Measurements from ENCODE around the gene HDGFL2.

Gene HDGFL2

GRCh38 chr19:4496304-4496703, 24.2 kb downstream of the HDGFL2 start:
- DNase-seq (ENCODE audit: low read depth, low spot score): no peak
- H3K4me3 ChIP-seq: no peak overlapping the region
- H3K9ac ChIP-seq (ENCODE audit: insufficient read length): no peak overlapping the region
- H3K9me3 ChIP-seq (ENCODE audit: low read depth, low read length): no peaks in the 10 kb centered on the region
- TF ChIP-seq POLR2AphosphoS5 (IDR thresholded peaks at IDR 0.05; ENCODE audit: borderline replicate concordance, low read depth, low read length) (no peak), EZH2 (IDR thresholded peaks at IDR 0.05) (no peak), FOXP2 (optimal IDR thresholded peaks at IDR 0.05; ENCODE audit: control extremely low read depth, extremely low read length, insufficient read depth) (no peak)
- no peak overlapping the region for H3K27ac ChIP-seq
- H3K36me3 ChIP-seq (ENCODE audit: insufficient read depth, low read length): peaks cover 17% of the 10 kb centered on the region; the same call in 1 of the 2 replicates

DNA sequence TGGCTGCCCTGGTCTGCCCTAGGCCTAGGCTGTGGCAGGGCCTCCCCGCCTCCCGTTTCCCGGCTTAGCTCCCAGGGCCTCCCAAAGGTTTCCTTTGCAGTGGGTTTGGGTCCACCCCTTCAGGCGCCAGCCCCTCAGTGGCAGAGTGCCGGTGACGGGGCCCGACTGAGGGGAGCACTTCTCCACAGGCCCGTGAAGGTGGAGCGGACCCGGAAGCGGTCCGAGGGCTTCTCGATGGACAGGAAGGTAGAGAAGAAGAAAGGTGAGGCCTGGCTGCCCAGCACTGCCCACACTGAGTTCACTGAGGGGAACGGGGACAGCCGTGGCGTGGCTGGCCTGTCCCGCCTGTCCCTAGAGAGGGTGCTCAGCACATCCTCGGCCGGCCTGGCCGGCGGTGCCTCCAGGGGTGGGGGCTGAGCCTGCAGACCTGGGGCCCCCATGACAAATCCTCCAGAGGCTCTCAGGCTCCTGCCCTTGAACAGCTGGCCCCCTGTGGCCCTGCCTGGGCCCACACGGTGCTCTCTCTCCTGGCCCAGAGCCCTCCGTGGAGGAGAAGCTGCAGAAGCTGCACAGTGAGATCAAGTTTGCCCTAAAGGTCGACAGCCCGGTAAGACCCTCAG, 25.8 kb downstream of the HDGFL2 start:
- H3K9ac ChIP-seq (ENCODE audit: insufficient read length): no peak overlapping the region
- H3K36me3 ChIP-seq (ENCODE audit: insufficient read depth, low read length): peaks cover 6% of the 10 kb centered on the region; the same call in 1 of the 2 replicates
- H3K9me3 ChIP-seq (ENCODE audit: low read depth, low read length): no peaks in the 10 kb centered on the region
- DNase-seq (ENCODE audit: low read depth, low spot score): no peak
- no peak overlapping the region for H3K27ac ChIP-seq
- H3K4me3 ChIP-seq: no peak overlapping the region
- TF ChIP-seq FOXP2 (optimal IDR thresholded peaks at IDR 0.05; ENCODE audit: control extremely low read depth, extremely low read length, insufficient read depth) (no peak), POLR2AphosphoS5 (IDR thresholded peaks at IDR 0.05; ENCODE audit: borderline replicate concordance, low read depth, low read length) (no peak), EZH2 (IDR thresholded peaks at IDR 0.05) (no peak)

DNA sequence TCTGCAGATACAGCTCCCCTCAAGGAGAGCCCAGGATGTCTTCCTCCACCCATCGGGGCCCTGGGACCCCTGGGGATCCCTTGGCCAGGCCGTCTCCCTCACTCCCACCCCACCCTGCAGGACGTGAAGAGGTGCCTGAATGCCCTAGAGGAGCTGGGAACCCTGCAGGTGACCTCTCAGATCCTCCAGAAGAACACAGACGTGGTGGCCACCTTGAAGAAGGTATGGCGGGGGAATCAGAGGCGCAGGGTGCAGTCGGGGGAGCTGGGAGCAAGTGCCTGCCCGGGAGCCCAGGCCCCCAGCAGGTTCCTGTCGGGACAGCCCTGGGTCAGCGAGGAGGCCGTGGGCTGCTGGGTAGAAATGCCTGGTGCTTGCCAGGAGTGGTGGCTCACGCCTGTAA, 26.6 kb downstream of the HDGFL2 start:
- H3K4me3 ChIP-seq: no peak overlapping the region
- no peak overlapping the region for H3K9ac ChIP-seq (ENCODE audit: insufficient read length)
- H3K36me3 ChIP-seq (ENCODE audit: insufficient read depth, low read length): peaks cover 6% of the 10 kb centered on the region; the same call in 1 of the 2 replicates
- TF ChIP-seq FOXP2 (optimal IDR thresholded peaks at IDR 0.05; ENCODE audit: control extremely low read depth, extremely low read length, insufficient read depth) (no peak), POLR2AphosphoS5 (IDR thresholded peaks at IDR 0.05; ENCODE audit: borderline replicate concordance, low read depth, low read length) (no peak), EZH2 (IDR thresholded peaks at IDR 0.05) (no peak)
- no peak overlapping the region for H3K27ac ChIP-seq
- DNase-seq (ENCODE audit: low read depth, low spot score): no peak
- no peaks in the 10 kb centered on the region for H3K9me3 ChIP-seq (ENCODE audit: low read depth, low read length)

GRCh38 chr19:4499318-4499717, 27.2 kb downstream of the HDGFL2 start:
- DNase-seq (ENCODE audit: low read depth, low spot score): no peak
- Histone ChIP-seq H3K9ac (ENCODE audit: insufficient read length) (no peak overlapping the region), H3K27ac (no peak overlapping the region), H3K4me3 (no peak overlapping the region), H3K9me3 (ENCODE audit: low read depth, low read length) (no peaks in the 10 kb centered on the region), H3K36me3 (ENCODE audit: insufficient read depth, low read length) (peaks cover 6% of the 10 kb centered on the region; the same call in 1 of the 2 replicates)
- TF ChIP-seq POLR2AphosphoS5 (IDR thresholded peaks at IDR 0.05; ENCODE audit: borderline replicate concordance, low read depth, low read length): no peak
- no peak for TF ChIP-seq FOXP2 (optimal IDR thresholded peaks at IDR 0.05; ENCODE audit: control extremely low read depth, extremely low read length, insufficient read depth)
- TF ChIP-seq EZH2 (IDR thresholded peaks at IDR 0.05): no peak

DNA sequence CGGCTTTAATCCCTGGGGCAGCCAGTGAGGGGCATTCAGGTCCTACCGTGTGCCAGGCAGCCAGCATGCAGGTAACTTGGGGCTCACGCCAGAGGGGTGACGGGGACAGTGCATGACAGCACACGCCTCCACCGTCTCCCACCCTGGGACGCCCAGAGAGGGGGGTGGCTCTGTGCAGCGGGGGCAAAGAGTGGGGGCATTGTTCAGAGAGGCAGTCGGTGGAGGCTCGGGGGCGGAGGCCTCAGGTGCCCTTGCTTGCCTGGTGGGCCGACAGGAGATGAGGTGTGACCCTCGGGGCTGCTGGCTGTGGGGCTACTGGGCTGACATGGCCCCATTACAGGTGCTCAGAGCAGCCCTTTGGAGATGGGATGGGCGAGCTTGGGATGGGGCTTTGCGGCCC, 27.8 kb downstream of the HDGFL2 start:
- Histone ChIP-seq H3K9ac (ENCODE audit: insufficient read length) (no peak overlapping the region), H3K9me3 (ENCODE audit: low read depth, low read length) (no peaks in the 10 kb centered on the region), H3K4me3 (no peak overlapping the region), H3K36me3 (ENCODE audit: insufficient read depth, low read length) (peaks cover 6% of the 10 kb centered on the region; the same call in 1 of the 2 replicates), H3K27ac (no peak overlapping the region)
- no peak for DNase-seq (ENCODE audit: low read depth, low spot score)
- TF ChIP-seq EZH2 (IDR thresholded peaks at IDR 0.05): no peak
- TF ChIP-seq FOXP2 (optimal IDR thresholded peaks at IDR 0.05; ENCODE audit: control extremely low read depth, extremely low read length, insufficient read depth): no peak
- no peak for TF ChIP-seq POLR2AphosphoS5 (IDR thresholded peaks at IDR 0.05; ENCODE audit: borderline replicate concordance, low read depth, low read length)

- no peak overlapping the region for H3K4me3 ChIP-seq
- no peaks in the 10 kb centered on the region for H3K9me3 ChIP-seq (ENCODE audit: low read depth, low read length)
- DNase-seq (ENCODE audit: low read depth, low spot score): no peak
- H3K9ac ChIP-seq (ENCODE audit: insufficient read length): no peak overlapping the region
- TF ChIP-seq POLR2AphosphoS5 (IDR thresholded peaks at IDR 0.05; ENCODE audit: borderline replicate concordance, low read depth, low read length): no peak
- TF ChIP-seq FOXP2 (optimal IDR thresholded peaks at IDR 0.05; ENCODE audit: control extremely low read depth, extremely low read length, insufficient read depth): no peak
- TF ChIP-seq EZH2 (IDR thresholded peaks at IDR 0.05): no peak
- H3K27ac ChIP-seq: no peak overlapping the region
- peaks cover 6% of the 10 kb centered on the region; the same call in 1 of the 2 replicates for H3K36me3 ChIP-seq (ENCODE audit: insufficient read depth, low read length)
These were observed 28.9 kb downstream of the HDGFL2 start for GRCh38 chr19:4500841-4501591.

GRCh38 chr19:4501691-4502090, 29.6 kb downstream of the HDGFL2 start:
- no peak for DNase-seq (ENCODE audit: low read depth, low spot score)
- H3K9me3 ChIP-seq (ENCODE audit: low read depth, low read length): no peaks in the 10 kb centered on the region
- no peak overlapping the region for H3K4me3 ChIP-seq
- H3K36me3 ChIP-seq (ENCODE audit: insufficient read depth, low read length): peaks cover 6% of the 10 kb centered on the region; the same call in 1 of the 2 replicates
- no peak overlapping the region for H3K27ac ChIP-seq
- TF ChIP-seq EZH2 (IDR thresholded peaks at IDR 0.05): no peak
- TF ChIP-seq FOXP2 (optimal IDR thresholded peaks at IDR 0.05; ENCODE audit: control extremely low read depth, extremely low read length, insufficient read depth): no peak
- TF ChIP-seq POLR2AphosphoS5 (IDR thresholded peaks at IDR 0.05; ENCODE audit: borderline replicate concordance, low read depth, low read length): no peak
- H3K9ac ChIP-seq (ENCODE audit: insufficient read length): no peak overlapping the region

- H3K36me3 ChIP-seq (ENCODE audit: insufficient read depth, low read length): peaks cover 6% of the 10 kb centered on the region; the same call in 1 of the 2 replicates
These were observed 30.4 kb downstream of the HDGFL2 start for GRCh38 chr19:4502282-4503131.

More at GRCh38 chr19:4502282-4503131, 30.4 kb downstream of the HDGFL2 start:
- DNase-seq (ENCODE audit: low read depth, low spot score): no peak
- TF ChIP-seq POLR2AphosphoS5 (IDR thresholded peaks at IDR 0.05; ENCODE audit: borderline replicate concordance, low read depth, low read length) (no peak), FOXP2 (optimal IDR thresholded peaks at IDR 0.05; ENCODE audit: control extremely low read depth, extremely low read length, insufficient read depth) (no peak), EZH2 (IDR thresholded peaks at IDR 0.05) (no peak)
- Histone ChIP-seq H3K9ac (ENCODE audit: insufficient read length) (no peak overlapping the region), H3K4me3 (no peak overlapping the region), H3K9me3 (ENCODE audit: low read depth, low read length) (no peaks in the 10 kb centered on the region), H3K27ac (no peak overlapping the region)

Measured in SK-N-MC (cell line).